Upper lobe of right lung (tissue), 1 donor: Measurements from ENCODE around the gene PHF20. TPM values are rescaled to one million over a fixed set of nuclear protein-coding genes. Genes with fewer than 3 reads are reported as not detected.

ENCODE experiments used
- ATAC-seq: fragments of 200-7000 bp; cut with Tn5 transposase; one replicate; pipeline ENCODE4 v1.9.1; 2020; ENCODE audit warnings: mild to moderate bottlenecking, moderate library complexity
- DNase-seq: peaks from one replicate; pipeline ENCODE4 v3.0.0-alpha.2; 2020
- H3K27ac ChIP-seq: fragments of 200-600 bp; one replicate; pipeline ENCODE4 v1.8.0; 2022
- H3K27me3 ChIP-seq: fragments of 200-600 bp; one replicate; pipeline ENCODE4 v1.8.0; 2022; ENCODE audit warnings: mild to moderate bottlenecking
- H3K36me3 ChIP-seq: fragments of 200-600 bp; one replicate; pipeline ENCODE4 v1.8.0; 2022
- H3K4me1 ChIP-seq: fragments of 200-600 bp; one replicate; pipeline ENCODE4 v1.8.0; 2022
- H3K4me3 ChIP-seq: fragments of 200-600 bp; one replicate; pipeline ENCODE4 v1.8.0; 2022; ENCODE audit warnings: mild to moderate bottlenecking
- H3K9me3 ChIP-seq: fragments of 200-600 bp; one replicate; pipeline ENCODE4 v1.8.0; 2022
- intact Hi-C: fragments of 100-400 bp; cut with DNase I; formaldehyde crosslinking; loops from one replicate; pipeline ENCODE4 v1.11.0; 2022
- total RNA-seq: library from RNA; stranded (reverse); fragmentation: NEBNext Ultra II Directional; extraction: Animal tissue kit (Norgen Biotek cat#: 25700); gene quantifications from one replicate; pipeline ENCODE4 v1.2.1, GENCODE V29; 2021
- TF ChIP-seq, protein P1 (sequence below): fragments of 200-600 bp; IDR thresholded peaks from one replicate; pipeline ENCODE4 v1.8.0; 2022; ENCODE audit warnings: antibody characterized with exemption
- donor health status: DM: no; HTN: yes; CAD: no; lungs with severe emphysema.

The PHF20 gene
- total RNA-seq, 1 donor from 2014 or later = 56.5 TPM

DNA sequence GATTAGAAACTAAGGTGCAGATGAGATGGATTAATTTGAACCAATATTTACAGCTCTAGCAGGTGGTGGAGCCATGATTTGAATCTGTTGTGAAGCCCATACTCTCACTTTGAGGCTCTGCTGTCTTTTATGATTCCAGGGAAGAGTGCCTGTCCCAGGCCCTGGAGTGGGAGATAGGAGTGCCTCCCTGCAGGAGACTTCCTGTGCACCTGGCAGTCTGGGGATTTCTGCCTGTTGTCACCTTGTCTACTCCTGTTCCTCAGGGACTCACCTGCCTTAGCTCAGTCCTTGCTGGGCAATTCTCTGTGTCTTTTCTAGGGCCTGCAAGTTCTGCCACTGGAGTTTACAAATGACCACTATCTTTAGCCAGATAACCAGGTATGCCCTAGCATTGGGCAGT lies 136.2 kb downstream of the PHF20 start:
- Histone ChIP-seq H3K36me3 (peaks cover 17% of the 10 kb centered on the region), H3K27me3 (no peaks in the 10 kb centered on the region), H3K4me3 (no peak overlapping the region), H3K27ac (no peak overlapping the region), H3K9me3 (no peaks in the 10 kb centered on the region), H3K4me1 (no peaks in the 10 kb centered on the region)
- TF ChIP-seq, protein P1, sequence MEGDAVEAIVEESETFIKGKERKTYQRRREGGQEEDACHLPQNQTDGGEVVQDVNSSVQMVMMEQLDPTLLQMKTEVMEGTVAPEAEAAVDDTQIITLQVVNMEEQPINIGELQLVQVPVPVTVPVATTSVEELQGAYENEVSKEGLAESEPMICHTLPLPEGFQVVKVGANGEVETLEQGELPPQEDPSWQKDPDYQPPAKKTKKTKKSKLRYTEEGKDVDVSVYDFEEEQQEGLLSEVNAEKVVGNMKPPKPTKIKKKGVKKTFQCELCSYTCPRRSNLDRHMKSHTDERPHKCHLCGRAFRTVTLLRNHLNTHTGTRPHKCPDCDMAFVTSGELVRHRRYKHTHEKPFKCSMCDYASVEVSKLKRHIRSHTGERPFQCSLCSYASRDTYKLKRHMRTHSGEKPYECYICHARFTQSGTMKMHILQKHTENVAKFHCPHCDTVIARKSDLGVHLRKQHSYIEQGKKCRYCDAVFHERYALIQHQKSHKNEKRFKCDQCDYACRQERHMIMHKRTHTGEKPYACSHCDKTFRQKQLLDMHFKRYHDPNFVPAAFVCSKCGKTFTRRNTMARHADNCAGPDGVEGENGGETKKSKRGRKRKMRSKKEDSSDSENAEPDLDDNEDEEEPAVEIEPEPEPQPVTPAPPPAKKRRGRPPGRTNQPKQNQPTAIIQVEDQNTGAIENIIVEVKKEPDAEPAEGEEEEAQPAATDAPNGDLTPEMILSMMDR = no peak
- no peak for ATAC-seq
- intact Hi-C loops = no loop called here
- no peak for DNase-seq

DNA sequence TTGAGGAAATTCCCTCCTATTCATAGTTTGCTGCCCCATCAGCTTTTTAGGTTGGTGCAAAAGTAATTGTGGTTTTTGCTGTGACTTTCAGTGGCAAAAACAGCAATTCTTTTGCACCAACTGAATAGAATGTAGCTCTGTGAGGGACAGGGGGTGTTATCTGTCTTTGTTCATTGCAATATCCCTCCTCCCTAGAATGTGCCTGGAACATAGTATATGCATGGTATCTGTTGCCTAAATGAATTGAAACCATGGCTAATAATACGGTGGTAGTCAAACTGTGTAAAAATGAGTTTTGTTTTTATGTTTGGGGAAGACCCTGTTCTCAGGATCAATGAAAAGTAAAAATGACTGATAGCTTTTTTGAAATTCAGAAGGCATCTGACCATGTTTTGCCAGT lies 137.4 kb downstream of the PHF20 start:
- DNase-seq (no peak), ATAC-seq (no peak)
- Histone ChIP-seq H3K27me3 (no peaks in the 10 kb centered on the region), H3K4me3 (no peak overlapping the region), H3K27ac (no peak overlapping the region), H3K4me1 (no peaks in the 10 kb centered on the region), H3K36me3 (peaks cover 29% of the 10 kb centered on the region), H3K9me3 (no peaks in the 10 kb centered on the region)
- TF ChIP-seq, protein P1 = no peak
- intact Hi-C loops = no loop called here

DNA sequence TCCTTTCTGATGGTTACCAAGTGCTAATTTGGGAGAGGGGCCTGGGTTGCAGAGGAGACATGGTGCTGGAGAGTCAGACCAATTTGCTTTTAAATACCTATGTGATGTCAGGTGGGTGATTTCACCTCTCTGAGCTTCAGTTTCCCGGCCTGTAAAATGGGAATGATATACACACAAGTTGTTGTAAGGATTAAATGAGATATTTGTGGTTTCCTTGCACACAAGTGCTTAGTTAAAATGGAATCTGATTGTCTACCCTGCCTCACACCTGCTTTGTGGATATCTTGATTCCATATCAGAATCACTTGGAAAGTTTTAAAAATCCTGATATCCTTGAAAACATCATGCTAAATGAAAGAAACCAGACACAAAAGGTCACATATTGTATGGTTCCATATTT lies 138.0 kb downstream of the PHF20 start:
- TF ChIP-seq, protein P1 = no peak
- ATAC-seq (no peak), DNase-seq (no peak)
- intact Hi-C loops = no loop called here
- Histone ChIP-seq H3K36me3 (peaks cover 32% of the 10 kb centered on the region), H3K9me3 (no peaks in the 10 kb centered on the region), H3K27ac (no peak overlapping the region), H3K27me3 (no peaks in the 10 kb centered on the region), H3K4me1 (no peaks in the 10 kb centered on the region), H3K4me3 (no peak overlapping the region)

DNA sequence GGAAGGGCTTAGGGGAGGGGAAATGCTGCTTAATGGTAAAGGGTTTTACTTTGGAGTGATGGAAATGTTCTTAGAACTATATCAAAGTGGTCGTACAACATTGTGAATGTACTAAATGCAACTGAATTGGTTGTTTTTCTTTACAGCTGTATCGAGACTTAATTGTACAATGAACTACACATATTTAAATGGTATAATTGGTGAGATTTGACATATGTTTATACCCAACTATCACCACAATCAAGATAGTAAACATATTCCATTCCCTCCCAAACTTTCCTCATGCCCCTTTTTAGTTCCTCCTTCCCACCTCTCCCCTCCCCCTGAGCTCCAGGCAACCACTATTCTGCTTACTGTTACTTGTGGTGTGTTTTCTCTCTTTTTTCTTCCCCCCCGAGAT lies 138.4 kb downstream of the PHF20 start:
- H3K27ac ChIP-seq = no peak overlapping the region
- no peaks in the 10 kb centered on the region for H3K27me3 ChIP-seq
- DNase-seq = no peak
- peaks cover 32% of the 10 kb centered on the region for H3K36me3 ChIP-seq
- H3K4me1 ChIP-seq = no peaks in the 10 kb centered on the region
- TF ChIP-seq, protein P1 = no peak
- no peaks in the 10 kb centered on the region for H3K9me3 ChIP-seq
- intact Hi-C loops = no loop called here
- ATAC-seq = no peak
- H3K4me3 ChIP-seq = no peak overlapping the region

DNA sequence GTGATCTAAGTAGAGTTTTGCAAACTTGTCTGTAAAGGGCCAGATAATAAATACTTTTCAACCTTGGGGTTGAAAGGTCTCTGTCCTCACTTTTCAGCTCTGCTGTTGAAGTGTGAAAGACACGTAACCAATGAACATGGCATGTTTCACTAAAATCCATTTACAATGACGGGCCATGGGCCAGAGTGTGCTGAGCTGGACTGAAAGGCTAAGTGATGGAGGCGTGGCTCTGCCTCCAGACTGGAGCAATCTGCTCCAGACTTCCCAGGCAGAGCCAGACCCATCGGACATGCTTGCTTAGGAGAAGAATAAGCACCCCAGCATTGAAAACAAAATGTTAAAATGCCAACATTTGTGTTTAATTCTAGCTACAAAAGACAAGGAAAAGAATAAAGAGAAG lies 141.1 kb downstream of the PHF20 start:
- Histone ChIP-seq H3K4me1 (no peaks in the 10 kb centered on the region), H3K36me3 (peaks cover 54% of the 10 kb centered on the region), H3K27ac (no peak overlapping the region), H3K4me3 (no peak overlapping the region), H3K27me3 (no peaks in the 10 kb centered on the region), H3K9me3 (no peaks in the 10 kb centered on the region)
- DNase-seq (no peak), ATAC-seq (no peak)
- TF ChIP-seq, protein P1 = no peak
- intact Hi-C loops = no loop called here

DNA sequence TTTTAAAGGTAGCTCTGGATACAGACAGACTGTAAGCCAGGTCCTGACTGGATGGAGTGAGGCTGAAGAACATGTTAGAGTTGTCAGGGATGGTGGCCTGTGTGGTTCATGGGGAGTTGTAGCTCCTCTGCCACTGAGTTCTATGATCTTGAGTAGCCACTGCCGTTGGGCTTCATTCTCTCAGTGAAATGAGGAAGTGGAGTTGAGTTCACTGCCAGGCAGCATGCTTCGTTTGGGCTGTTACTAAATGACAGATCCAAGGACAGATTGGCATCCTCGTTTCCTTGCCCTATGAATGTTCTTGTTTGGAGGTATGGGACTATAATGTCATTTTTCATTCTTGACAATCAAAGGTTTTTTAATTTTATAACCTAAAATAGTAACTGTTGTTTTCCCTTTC lies 145.3 kb downstream of the PHF20 start:
- intact Hi-C loops = no loop called here
- ATAC-seq = no peak
- Histone ChIP-seq H3K4me3 (no peak overlapping the region), H3K9me3 (no peaks in the 10 kb centered on the region), H3K4me1 (no peaks in the 10 kb centered on the region), H3K27me3 (no peaks in the 10 kb centered on the region), H3K36me3 (peaks cover 91% of the 10 kb centered on the region), H3K27ac (no peak overlapping the region)
- no peak for DNase-seq
- TF ChIP-seq, protein P1 = no peak
